ENCODE results near the gene PCMTD2.
"Not testable (repeated sequence)": the region's sequence is repeated elsewhere in the genome, so short reads cannot be mapped to it uniquely, and the experiment has no call there.

PCMTD2 gene

DNA sequence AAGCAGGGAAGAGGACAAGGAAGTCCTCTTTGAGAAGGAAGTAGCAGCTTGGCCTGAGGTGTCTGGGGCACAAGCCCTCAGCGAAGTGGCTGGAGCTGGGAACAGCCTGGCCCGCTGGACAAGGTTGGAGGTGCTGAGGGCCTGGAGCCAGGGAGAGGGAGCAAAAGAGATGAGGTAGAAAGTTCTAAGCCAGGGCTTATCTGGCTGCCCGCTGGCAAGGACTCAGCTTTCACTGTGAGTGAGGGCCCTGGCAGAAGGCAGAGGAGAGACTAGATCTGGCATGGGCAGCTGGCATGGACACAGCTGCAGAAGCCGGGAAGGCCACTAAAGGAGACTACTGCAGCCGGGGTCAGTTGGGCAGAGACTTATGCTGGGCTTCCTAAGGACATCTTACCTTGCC is 21.8 kb upstream of the PCMTD2 start:
- TF ChIP-seq, protein P1, sequence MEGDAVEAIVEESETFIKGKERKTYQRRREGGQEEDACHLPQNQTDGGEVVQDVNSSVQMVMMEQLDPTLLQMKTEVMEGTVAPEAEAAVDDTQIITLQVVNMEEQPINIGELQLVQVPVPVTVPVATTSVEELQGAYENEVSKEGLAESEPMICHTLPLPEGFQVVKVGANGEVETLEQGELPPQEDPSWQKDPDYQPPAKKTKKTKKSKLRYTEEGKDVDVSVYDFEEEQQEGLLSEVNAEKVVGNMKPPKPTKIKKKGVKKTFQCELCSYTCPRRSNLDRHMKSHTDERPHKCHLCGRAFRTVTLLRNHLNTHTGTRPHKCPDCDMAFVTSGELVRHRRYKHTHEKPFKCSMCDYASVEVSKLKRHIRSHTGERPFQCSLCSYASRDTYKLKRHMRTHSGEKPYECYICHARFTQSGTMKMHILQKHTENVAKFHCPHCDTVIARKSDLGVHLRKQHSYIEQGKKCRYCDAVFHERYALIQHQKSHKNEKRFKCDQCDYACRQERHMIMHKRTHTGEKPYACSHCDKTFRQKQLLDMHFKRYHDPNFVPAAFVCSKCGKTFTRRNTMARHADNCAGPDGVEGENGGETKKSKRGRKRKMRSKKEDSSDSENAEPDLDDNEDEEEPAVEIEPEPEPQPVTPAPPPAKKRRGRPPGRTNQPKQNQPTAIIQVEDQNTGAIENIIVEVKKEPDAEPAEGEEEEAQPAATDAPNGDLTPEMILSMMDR (IDR thresholded peaks at IDR 0.05; ENCODE audit: low read depth, low read length): no peak
- H3K4me3 ChIP-seq (replicated peaks in 1 of 2; ENCODE audit: low read depth in 2 of 2, low read length in 2 of 2): no peak overlapping the region
- DNase-seq (ENCODE audit: low read depth in 2 of 2): no peak

DNA sequence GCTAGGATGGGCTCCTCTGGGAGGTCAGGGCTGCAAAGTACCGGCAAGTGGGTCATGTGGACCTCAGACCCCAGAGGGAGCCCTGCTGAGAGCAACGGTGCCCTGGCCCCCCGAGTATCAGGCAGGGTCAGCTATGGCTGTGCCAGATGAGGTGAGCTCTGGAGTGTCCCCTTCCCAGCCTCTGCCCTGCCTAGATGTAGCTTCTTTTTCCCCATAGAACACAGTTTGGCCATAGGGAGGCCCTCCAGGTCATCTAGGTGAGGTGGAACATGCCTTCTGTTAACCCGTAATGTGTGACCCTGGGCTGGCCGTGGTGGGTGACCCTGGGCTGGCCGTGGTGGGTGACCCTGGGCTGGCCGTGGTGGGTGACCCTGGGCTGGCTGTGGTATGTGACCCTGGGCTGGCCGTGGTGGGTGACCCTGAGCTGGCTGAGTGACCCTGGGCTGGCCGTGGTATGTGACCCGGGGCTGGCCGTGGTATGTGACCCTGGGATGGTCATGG is 21.2 kb upstream of the PCMTD2 start:
- no peak overlapping the region for H3K4me3 ChIP-seq (replicated peaks in 1 of 2; ENCODE audit: low read depth in 2 of 2, low read length in 2 of 2)
- TF ChIP-seq, protein P1 (IDR thresholded peaks at IDR 0.05; ENCODE audit: low read depth, low read length): no peak
- no peak for DNase-seq (ENCODE audit: low read depth in 2 of 2)

- not testable (repeated sequence) for H3K4me3 ChIP-seq (replicated peaks in 1 of 2; ENCODE audit: low read depth in 2 of 2, low read length in 2 of 2); DNase-seq (ENCODE audit: low read depth in 2 of 2)
Measured at GRCh38 chr20:64234921-64235565, 20.5 kb upstream of the PCMTD2 start.

GRCh38 chr20:64236137-64237088 is 19.1 kb upstream of the PCMTD2 start:
- TF ChIP-seq, protein P1 (IDR thresholded peaks at IDR 0.05; ENCODE audit: low read depth, low read length): no peak
- DNase-seq (ENCODE audit: low read depth in 2 of 2): no peak
- H3K4me3 ChIP-seq (replicated peaks in 1 of 2; ENCODE audit: low read depth in 2 of 2, low read length in 2 of 2): no peak overlapping the region

- no peak overlapping the region for H3K4me3 ChIP-seq (replicated peaks in 1 of 2; ENCODE audit: low read depth in 2 of 2, low read length in 2 of 2)
- TF ChIP-seq, protein P1 (IDR thresholded peaks at IDR 0.05; ENCODE audit: low read depth, low read length): no peak
- DNase-seq (ENCODE audit: low read depth in 2 of 2): no peak
Measured at GRCh38 chr20:64237316-64237715, 18.2 kb upstream of the PCMTD2 start.

DNA sequence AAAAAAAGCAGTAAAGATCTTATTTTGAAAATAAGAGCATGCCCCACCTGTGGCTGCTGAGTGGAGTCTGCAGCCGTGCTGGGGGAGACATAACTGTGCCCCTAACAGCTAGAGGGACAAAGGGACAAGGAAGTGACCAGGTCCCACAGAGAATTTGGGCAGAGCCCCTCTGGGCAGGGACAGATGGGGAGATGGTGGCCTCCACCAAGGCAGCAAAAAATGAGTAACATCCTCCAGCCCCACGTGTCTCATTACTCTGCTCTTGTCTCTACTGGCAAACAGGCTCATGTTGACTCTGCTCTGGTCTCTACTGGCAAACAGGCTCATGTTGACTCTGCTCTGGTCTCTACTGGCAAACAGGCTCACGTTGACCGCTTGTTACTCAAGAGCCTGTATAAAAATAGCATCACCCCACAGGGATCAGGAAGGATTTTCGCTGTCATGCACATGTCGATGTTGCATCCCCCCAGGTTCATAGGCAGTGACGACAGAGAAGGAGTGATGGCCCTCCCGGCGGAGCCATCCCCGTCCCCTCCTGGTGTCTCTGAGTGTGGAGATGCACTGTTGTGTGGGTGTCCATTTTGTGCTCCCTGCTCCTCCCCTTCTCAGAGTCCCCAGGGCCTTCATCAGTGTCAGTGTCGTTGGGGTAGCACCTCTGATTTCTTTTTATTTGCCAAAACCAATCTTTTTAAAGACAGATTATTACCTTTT is 17.3 kb upstream of the PCMTD2 start:
- no peak overlapping the region for H3K4me3 ChIP-seq (replicated peaks in 1 of 2; ENCODE audit: low read depth in 2 of 2, low read length in 2 of 2)
- TF ChIP-seq, protein P1 (IDR thresholded peaks at IDR 0.05; ENCODE audit: low read depth, low read length): no peak
- no peak for DNase-seq (ENCODE audit: low read depth in 2 of 2)

Data from cardiac fibroblast (primary cell).